Measurements from ENCODE around the gene OTOGL.
"Not testable (repeated sequence)": the region's sequence is repeated elsewhere in the genome, so short reads cannot be mapped to it uniquely, and the experiment has no call there.

Gene OTOGL

GRCh38 chr12:80212938-80213645 is 113.8 kb downstream of the OTOGL start:
- no peaks in the 10 kb centered on the region for H3K36me3 ChIP-seq
- no peaks in the 10 kb centered on the region for H3K9me3 ChIP-seq
- H3K27me3 ChIP-seq = peaks cover 25% of the 10 kb centered on the region
- no peak overlapping the region for H3K4me3 ChIP-seq (ENCODE audit: low read depth, low read length)
- DNase-seq = no peak
- no peak for TF ChIP-seq CTCF (IDR thresholded peaks at IDR 0.05; ENCODE audit: low read depth, low read length)
- H3K4me1 ChIP-seq = no peaks in the 10 kb centered on the region

- no peak for TF ChIP-seq CTCF (IDR thresholded peaks at IDR 0.05; ENCODE audit: low read depth, low read length)
- no peak overlapping the region for H3K4me3 ChIP-seq (ENCODE audit: low read depth, low read length)
- no peaks in the 10 kb centered on the region for H3K36me3 ChIP-seq
- peaks cover 25% of the 10 kb centered on the region for H3K27me3 ChIP-seq
- DNase-seq = no peak
- H3K9me3 ChIP-seq = no peaks in the 10 kb centered on the region
- no peaks in the 10 kb centered on the region for H3K4me1 ChIP-seq
Measured at GRCh38 chr12:80213871-80214270, 114.5 kb downstream of the OTOGL start.

GRCh38 chr12:80217011-80217535 is 117.7 kb downstream of the OTOGL start:
- no peaks in the 10 kb centered on the region for H3K4me1 ChIP-seq
- H3K27me3 ChIP-seq = peaks cover 28% of the 10 kb centered on the region
- no peaks in the 10 kb centered on the region for H3K36me3 ChIP-seq
- no peak for TF ChIP-seq CTCF (IDR thresholded peaks at IDR 0.05; ENCODE audit: low read depth, low read length)
- DNase-seq = no peak
- H3K4me3 ChIP-seq (ENCODE audit: low read depth, low read length) = no peak overlapping the region
- H3K9me3 ChIP-seq = no peaks in the 10 kb centered on the region

- H3K27me3 ChIP-seq = peaks cover 15% of the 10 kb centered on the region
- not testable (repeated sequence) for H3K36me3 ChIP-seq; H3K4me1 ChIP-seq; H3K9me3 ChIP-seq; DNase-seq; H3K4me3 ChIP-seq (ENCODE audit: low read depth, low read length)
Measured at GRCh38 chr12:80218925-80219324, 119.6 kb downstream of the OTOGL start.

- TF ChIP-seq CTCF (IDR thresholded peaks at IDR 0.05; ENCODE audit: low read depth, low read length) = no peak
- Histone ChIP-seq H3K36me3 (no peaks in the 10 kb centered on the region), H3K4me3 (ENCODE audit: low read depth, low read length) (no peak overlapping the region), H3K27me3 (peaks cover 15% of the 10 kb centered on the region), H3K4me1 (no peaks in the 10 kb centered on the region), H3K9me3 (no peaks in the 10 kb centered on the region)
- DNase-seq = no peak
Measured at GRCh38 chr12:80219345-80219744, 120.0 kb downstream of the OTOGL start.

- no peak for TF ChIP-seq CTCF (IDR thresholded peaks at IDR 0.05; ENCODE audit: low read depth, low read length)
- DNase-seq = no peak
- Histone ChIP-seq H3K9me3 (no peaks in the 10 kb centered on the region), H3K4me3 (ENCODE audit: low read depth, low read length) (no peak overlapping the region), H3K4me1 (no peaks in the 10 kb centered on the region), H3K36me3 (no peaks in the 10 kb centered on the region), H3K27me3 (peaks cover 19% of the 10 kb centered on the region)
Measured at GRCh38 chr12:80222261-80222660, 122.9 kb downstream of the OTOGL start.
